NCI-H2171 (cell line): ENCODE data around the gene CRYGC.
"Not testable (repeated sequence)": the region's sequence is repeated elsewhere in the genome, so short reads cannot be mapped to it uniquely, and the experiment has no call there.

Experiments used
- DNase-seq: peaks from one replicate; lab custom pipeline; 2025; lab: John Stamatoyannopoulos, UW

Gene CRYGC

DNA sequence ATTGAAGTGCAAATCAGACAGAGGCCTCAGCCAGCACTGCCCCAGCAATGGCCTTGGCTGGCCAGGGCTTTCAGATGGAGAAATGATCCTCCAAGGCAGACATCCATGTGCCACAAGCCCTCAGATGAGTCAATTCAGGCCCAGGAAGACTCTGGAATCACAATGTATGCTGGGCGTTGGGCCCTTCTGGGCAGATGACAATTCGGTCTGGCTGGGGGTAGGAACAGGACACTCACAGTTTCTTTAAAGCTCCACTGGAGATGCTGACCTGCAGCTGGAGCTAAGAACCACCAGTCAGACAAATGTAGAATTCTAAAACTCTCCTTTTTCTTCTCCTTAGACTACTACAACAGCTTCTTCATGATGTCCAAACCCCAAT is 7.1 kb upstream of the CRYGC start:
- DNase-seq = no peak

DNA sequence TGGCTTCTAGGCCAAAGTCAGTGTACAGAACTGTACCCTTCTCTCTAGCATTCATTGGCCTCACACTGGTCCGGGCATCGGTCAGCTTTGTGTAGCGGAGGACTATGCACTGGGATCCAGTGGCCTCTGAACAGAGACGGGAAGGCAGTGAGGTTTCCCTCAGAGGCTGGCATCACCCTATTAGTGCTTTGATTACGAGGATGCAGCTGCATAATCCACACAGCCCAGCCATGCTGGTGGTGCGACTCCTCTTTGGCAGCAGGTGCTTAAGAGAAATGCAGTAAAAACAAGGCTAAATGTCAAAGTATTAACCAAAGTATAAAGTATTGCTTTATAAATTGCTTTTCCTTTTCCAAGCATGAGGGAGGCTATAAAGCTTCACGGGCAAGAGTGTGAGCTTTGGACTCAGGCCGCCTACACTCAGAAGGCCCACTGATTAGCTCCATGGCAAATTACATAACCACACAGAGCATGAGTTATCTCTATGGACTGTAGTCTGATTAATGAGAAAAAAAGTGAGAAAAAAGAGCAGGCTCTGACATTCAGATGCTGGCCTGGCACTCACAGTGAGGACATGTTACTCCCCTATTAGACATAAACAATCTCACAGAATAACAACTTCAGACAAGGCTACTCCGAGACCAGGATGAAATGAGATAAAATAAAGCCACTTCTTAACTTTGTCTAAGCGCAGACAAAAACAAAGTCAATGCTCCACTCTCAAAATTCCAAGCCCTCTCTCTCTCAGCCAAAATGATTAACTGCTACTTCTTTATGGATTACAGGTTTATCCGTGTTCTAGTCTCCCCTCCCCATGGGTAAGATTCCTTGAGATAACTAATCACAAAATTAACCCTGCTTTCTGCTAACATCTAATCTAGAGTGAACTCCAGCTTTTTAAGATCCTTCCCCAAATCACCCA is 6.4 kb upstream of the CRYGC start:
- no peak for DNase-seq

DNA sequence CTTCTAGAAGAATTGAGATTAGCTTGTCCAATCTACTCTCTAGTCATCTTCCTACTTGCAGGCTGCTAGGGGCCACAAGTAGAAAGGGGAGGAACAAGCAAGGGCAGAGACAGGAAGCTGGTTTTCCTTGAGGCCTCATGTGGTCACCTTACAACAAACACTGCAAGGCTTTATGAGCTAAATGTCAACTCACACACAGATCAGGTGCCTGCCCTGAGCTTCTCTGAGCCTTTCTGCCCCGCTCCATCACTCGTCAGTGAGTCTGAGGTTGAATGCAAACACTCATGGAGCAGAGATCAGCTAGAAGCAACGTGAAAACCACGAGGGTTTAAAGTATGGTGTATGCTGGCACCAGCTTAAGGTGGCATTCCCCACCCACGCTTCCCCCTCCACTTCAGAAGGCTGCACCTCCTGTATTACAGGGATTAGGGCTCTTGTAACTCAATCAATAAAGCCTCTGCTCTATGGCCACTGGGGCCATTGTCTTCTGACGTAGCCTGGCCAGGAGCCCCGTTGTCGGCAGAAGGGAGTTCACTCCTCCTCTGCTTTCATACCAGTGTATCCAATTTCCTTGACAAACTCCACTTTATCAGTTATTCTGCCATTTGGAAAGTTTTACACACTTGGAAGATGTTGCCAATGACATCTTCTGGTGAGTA is 5.4 kb upstream of the CRYGC start:
- no peak for DNase-seq

- DNase-seq = no peak
These were observed 1.1 kb upstream of the CRYGC start for GRCh38 chr2:208130712-208131110.

DNA sequence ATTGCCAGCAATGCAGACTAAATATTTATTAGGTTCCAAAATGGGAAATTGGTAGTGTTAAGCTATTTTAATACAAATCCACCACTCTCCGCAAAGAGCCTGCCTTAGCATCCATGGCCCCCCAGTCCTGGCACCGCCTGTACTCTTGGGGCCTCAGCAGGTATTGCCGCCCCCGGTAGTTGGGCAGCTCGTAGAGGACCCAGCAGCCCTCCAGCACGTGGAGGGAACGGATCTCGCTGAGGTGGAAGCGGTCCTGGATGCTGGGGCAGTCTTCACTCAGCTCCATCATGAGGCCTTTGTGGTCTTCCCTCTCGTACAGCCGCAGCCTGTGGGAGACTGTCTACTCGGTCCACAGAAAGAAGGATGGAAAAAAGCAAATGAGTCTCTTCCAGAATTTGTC is 1.5 kb downstream of the CRYGC start:
- no peak for DNase-seq

DNA sequence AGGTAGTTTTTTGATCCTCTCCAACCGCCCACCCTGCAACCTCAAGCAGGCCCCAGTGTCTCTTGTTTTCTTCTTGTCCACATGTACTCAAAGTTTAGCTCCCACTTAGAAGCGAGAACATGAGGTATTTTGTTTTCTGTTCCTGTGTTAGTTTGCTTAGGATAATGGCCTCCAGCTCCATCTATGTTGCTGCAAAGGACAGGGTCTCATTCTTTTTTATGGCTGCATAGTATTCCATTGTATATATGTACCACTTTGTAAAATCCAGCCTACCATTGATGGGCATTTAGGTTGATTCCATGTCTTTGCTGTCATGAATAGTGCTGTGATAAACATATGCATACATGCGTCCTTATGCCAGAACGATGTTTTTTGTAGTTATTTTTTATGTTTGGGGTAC is 2.5 kb downstream of the CRYGC start:
- no peak for DNase-seq

DNA sequence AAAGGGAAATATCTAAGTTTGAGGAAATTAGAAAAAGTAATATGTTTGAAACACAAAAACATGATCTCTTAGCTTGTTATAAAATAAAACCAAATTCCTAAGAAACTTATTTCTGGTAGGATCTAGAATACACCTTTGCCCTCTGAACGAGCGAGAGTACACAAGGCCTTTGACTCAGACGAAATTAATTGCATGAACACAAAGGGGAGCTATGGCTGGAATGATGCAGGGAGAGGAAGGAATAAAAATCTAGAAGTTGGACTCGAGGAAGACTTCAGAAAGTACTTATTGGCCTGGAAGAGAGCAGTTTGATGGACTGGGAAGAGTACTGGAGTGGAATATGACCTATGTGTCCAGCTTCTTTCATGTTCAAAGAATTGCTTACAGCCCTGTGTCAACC is 4.4 kb downstream of the CRYGC start:
- no peak for DNase-seq

DNA sequence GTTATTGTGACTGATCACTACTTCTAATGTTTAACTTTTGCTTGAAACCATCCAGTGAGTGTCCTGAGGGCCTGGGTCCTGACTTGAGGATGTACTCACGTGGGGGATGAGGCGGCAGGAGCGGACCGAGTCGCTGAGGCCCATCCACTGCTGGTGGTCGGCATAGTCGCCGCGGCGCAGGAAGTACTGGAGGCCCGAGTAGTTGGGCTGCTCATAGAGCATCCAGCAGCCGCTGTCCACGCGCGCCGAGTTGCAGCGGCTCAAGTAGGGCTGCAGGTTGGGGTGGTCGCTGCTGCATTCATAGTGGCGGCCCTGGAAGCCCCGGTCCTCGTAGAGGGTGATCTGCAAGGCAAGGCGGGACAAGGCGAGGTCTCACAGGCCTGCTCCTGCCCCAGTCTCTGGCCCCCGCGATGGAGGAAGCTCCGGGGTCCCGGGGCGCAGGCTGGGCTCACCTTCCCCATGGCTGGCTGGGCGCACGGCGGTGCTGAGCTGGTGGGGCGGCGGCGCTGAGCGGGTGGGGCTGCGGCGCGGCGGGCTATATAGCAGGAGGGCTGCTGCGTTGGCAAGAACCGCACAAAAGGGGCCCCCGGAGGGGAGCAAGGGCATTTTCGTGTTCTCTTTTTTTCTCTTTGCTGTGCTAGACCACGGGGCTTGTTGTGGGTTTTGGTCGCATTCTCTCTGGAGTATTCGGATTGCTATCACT is 5.5 kb downstream of the CRYGC start, which contains the start of gene CRYGD:
Gene CRYGD (minus strand): TSS at position 512 of the 703 bp plus-strand sequence. CDS start 51 bp downstream, at position 461.
- not testable (repeated sequence) for DNase-seq

DNA sequence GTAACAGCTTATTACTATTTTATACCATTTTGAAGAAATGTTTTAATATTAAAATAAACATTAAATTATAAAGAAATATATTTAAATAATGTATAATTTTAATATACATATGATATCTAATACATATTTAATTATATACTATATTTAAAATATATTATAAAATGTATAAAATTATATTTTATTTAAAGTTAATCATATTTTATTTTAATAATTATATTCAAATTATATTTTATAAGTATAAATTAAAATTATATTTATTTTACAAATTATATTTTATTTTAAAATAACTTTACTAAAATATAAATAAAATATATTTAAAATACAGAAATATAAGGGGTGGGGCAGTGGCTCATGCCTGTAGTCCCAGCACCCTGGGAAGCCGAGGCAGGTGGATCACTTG is 7.4 kb downstream of the CRYGC start:
- no peak for DNase-seq

GRCh38 chr2:208118918-208119317 is 10.7 kb downstream of the CRYGC start:
- no peak for DNase-seq

GRCh38 chr2:208117390-208117789 is 12.2 kb downstream of the CRYGC start:
- not testable (repeated sequence) for DNase-seq

DNA sequence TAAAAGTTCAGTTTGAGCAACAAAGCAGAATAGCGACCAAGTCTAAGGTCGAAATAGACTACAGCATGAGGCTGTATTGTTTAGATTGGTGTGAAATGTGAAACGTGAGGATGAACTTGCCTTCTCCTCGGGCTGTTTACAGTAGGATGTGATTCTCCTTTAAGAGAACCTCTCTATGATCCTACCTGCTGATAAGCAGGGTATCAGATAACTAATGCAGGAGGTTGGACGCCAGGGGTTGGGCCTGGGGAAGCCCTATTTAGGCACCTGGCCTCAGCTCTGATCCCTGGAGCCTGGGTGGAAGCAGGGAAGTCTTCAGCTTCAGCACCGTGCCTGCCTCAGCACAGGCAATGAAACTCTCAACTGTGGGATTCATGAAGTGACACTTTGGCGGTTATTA is 16.7 kb downstream of the CRYGC start:
- DNase-seq = peak; percentile 66

DNA sequence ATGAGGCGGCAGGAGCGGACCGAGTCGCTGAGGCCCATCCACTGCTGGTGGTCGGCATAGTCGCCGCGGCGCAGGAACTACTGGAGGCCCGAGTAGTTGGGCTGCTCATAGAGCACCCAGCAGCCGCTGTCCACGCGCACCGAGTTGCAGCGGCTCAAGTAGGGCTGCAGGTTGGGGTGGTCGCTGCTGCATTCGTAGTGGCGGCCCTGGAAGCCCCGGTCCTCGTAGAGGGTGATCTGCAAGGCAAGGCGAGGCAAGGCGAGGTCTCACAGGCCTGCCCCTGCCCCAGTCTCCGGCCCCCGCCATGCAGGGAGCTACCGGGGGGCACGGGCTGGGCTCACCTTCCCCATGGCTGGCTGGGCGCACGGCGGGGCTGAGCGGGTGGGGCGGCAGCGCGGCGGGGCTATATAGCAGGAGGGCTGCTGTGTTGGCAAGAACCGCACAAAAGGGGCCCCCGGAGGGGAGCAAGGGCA is 17.3 kb downstream of the CRYGC start:
- not testable (repeated sequence) for DNase-seq

GRCh38 chr2:208103616-208104015 is 26.0 kb downstream of the CRYGC start:
- no peak for DNase-seq

- no peak for DNase-seq
These were observed 27.7 kb downstream of the CRYGC start for GRCh38 chr2:208101716-208102631.

DNA sequence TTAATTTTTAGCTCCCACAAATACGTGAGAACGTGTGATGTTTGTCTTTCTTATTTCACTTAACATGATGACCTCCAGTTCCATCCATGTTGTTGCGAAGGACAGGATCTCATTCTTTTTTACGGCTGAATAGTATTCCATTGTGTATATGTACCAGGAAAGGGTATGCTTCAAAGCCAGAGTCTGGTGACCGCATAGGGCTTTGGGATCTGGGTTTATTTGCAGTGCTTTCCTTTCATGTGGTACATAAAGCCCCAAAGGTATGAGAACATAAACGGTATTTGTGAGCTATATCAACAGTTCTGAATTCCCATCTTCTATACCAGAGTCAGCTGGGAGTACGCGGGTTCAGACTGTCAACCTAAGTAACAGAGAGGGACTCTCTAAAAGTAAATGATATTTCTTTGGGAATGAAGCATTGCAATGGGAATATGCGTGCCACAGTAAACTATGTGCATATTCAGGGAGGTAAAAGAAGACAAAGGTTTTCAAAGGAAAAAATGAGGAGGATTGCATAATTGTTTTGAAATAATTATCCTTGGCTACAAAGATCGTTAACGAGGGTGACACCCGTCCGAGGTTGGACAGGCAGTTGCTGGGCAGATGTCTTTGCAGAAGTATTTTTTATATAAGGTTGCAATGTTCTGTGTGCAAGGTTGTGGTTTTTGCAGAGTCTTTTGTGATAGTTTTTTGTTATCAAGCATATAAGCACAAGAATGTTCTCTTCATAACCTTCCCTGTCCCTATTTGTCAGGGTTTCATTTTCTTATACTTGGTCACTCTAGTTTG is 29.8 kb downstream of the CRYGC start:
- no peak for DNase-seq

DNA sequence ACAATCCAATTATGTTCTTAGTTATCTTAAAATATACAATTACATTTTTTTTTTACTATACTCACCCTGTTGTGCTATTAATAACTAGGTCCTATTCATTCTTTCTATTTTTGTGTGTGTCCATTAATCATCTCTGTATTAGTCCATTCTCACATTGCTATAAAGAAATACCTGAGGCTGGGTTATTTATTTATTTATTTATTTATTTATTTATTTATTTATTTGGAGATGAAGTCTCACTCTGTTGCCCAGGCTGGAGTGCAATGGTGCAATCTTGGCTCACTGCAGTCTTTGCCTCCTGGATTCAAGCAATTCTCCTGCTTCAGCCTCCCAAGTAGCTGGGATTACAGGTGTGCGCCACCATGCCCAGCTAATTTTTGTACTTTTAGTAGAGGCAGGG is 30.9 kb downstream of the CRYGC start:
- not testable (repeated sequence) for DNase-seq

DNA sequence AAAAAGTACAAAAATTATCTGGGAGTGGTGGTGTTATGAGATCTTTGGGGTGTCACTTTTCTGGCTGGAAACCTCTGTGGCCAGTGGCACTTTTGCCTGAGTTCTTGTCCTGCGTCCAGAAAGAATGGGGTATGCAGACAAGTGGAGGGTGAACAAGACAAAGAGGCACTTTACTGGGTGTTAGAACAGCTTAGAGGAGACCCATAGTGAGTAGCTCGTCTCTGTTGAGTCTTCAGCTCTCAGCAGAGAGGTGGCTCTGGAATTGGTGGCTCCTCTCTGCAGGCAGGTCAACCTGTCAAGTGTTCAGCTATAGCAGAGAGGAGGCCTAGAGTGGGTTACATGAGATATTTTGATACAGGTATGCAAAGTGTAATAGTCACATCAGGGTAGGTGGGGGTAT is 31.4 kb downstream of the CRYGC start:
- no peak for DNase-seq

- DNase-seq = no peak
These were observed 31.8 kb downstream of the CRYGC start for GRCh38 chr2:208097801-208098200.

DNA sequence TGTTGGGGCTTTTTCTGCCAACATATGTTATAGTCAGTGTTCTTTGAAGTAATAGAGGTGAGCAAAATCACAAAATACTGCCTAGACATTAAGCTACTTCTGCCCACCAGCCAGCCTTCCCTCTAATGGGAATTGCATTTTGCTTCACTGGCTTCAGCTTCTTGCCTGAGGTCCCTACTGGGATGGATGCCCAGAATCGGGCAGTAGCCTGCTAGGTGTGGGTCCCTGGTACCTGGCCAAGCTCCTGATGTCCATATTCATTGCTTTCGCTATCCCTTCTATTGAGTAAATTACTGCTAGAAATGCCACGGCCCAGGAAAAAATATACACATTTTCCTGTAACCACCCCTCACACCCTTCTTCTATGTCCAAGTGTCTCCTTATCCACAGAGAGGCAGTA is 32.3 kb downstream of the CRYGC start:
- DNase-seq = no peak

DNA sequence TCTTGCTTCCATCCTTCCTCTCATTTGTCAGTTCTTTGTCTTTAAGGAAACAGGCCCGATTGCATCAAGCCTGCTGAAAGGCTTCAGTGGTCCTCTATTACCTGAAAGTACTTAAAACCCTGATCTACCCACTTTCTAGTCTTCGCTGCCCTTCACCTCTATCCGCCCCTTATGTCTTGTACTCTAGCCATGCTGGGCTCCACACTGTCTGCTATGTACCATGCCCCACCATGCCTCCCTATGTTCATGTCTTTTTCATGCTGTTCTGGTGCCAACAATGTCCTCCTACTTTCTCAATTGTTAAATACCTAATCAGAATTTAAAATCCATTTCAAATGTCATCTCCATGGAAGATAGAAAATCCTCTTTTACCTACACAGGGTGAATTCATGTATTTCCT is 33.5 kb downstream of the CRYGC start:
- no peak for DNase-seq
